PC-9 (cell line): Measurements from ENCODE around the gene CCDC192.

Experiments used
- EZH2 ChIP-seq: fragments of 200-600 bp; sonication (generic); IDR thresholded peaks from 2 replicates; pipeline ENCODE4 v1.8.0; 2017; ENCODE audit warnings: antibody characterized with exemption, low read depth
- TF ChIP-seq, protein P1 (sequence below): fragments of 200-600 bp; sonication (generic); conservative IDR thresholded peaks from 2 replicates; pipeline ENCODE4 v1.6.1; 2017; ENCODE audit warnings: mixed run types, antibody characterized with exemption, mild to moderate bottlenecking, moderate library complexity

DNA sequence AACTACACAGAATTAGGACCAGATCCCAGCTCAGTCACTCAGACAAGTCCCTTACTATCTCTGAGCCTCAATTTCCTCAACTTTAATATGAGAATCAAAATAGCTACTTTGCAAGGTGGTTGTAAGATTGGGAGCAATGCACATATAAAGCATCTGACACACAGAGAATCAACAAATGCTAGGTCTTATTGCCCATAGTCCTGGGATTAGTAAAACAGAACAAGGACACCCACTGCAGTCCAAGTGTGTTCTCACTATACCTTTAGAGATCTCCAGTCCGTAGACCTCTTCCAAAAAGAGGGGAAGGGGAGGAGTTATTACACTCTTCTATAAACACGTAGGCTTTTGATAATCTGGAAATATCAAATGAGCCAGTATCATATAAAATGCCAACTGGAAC, 190.0 kb downstream of the CCDC192 start:
- TF ChIP-seq, protein P1, sequence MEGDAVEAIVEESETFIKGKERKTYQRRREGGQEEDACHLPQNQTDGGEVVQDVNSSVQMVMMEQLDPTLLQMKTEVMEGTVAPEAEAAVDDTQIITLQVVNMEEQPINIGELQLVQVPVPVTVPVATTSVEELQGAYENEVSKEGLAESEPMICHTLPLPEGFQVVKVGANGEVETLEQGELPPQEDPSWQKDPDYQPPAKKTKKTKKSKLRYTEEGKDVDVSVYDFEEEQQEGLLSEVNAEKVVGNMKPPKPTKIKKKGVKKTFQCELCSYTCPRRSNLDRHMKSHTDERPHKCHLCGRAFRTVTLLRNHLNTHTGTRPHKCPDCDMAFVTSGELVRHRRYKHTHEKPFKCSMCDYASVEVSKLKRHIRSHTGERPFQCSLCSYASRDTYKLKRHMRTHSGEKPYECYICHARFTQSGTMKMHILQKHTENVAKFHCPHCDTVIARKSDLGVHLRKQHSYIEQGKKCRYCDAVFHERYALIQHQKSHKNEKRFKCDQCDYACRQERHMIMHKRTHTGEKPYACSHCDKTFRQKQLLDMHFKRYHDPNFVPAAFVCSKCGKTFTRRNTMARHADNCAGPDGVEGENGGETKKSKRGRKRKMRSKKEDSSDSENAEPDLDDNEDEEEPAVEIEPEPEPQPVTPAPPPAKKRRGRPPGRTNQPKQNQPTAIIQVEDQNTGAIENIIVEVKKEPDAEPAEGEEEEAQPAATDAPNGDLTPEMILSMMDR: no peak
- TF ChIP-seq EZH2: no peak
